ENCODE data around the gene TNFRSF12A. TPM values are rescaled to one million over a fixed set of nuclear protein-coding genes. Genes with fewer than 3 reads are reported as not detected.

Gene TNFRSF12A
- total and polyA plus RNA-seq, 2 of the 4 experiments (the other 2 are of a cell fraction): 103 to 304 TPM

DNA sequence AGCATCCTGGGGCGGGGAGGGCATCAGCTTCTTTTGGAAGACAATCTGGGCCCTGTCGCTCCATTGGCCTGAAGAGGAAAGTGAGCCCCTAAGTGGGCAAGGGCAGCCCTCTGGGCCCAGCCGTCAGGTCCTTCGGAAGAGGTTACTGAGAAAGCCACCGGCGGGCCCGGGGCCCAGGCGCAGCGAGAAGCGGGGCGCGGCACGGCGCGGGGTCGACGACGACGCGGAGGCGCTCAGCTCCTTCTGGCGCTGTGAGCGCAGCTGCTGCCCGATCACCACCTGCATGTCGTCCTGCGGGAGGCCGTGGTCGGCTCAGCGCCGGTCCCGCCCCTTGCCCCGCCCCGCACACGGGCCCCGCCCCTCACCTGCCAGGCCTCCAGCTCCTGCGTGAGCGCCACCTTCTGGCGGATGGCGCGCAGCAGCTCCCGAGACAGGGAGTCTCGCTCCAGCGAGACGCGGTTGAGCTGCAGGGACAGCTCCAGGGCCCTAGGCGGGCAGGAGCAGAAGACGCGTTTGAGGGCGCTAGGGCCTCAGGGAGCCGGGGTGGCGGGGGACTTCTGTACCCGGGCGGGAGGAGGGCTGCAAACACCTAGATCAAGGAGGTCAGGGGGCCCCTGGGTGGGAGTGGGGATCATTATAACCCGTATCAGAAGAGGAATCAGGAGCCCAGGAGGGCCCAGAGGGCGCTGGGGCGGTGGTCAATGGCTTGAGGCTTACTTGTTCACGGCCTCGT is 8.0 kb downstream of the TNFRSF12A start:
- H4K20me1 ChIP-seq (ENCODE audit: insufficient read depth, low read length): peaks cover 12% of the 10 kb centered on the region
- no peak overlapping the region for H3K27ac ChIP-seq (ENCODE audit: insufficient read depth, low read length)
- H3K56ac ChIP-seq (ENCODE audit: extremely low read depth, insufficient read depth, low read length): no peak overlapping the region
- no peak overlapping the region for H2BK20ac ChIP-seq (ENCODE audit: low read depth, low read length)
- no peak overlapping the region for H3K18ac ChIP-seq (ENCODE audit: low read depth, low read length)
- H3K4ac ChIP-seq (ENCODE audit: low read depth, low read length): no peak overlapping the region
- no peak overlapping the region for H3K9ac ChIP-seq (ENCODE audit: low read depth, low read length)
- in situ Hi-C loops (cut with MboI; ENCODE audit: low sequenced_read_pairs): no loop called here
- POLR2A ChIA-PET (ENCODE audit: unreplicated experiment): no interaction called here
- peaks cover 1% of the 10 kb centered on the region for H3K4me1 ChIP-seq (ENCODE audit: control insufficient read depth, insufficient read depth, low read length)
- intact Hi-C loops (cut with micrococcal nuclease): no loop called here
- no peak overlapping the region for H4K8ac ChIP-seq (ENCODE audit: low read depth in 2 of 2, low read length in 2 of 2)
- peaks cover 11% of the 10 kb centered on the region; the same call in 1 of the 2 replicates for H3K36me3 ChIP-seq (ENCODE audit: control insufficient read depth, insufficient read depth, low read length)
- DNase-seq (peak; percentile 57), ATAC-seq (ENCODE audit: low read depth) (peak; percentile 3; the same call in 1 of the 2 replicates)
- no peak overlapping the region for H3K4me2 ChIP-seq (ENCODE audit: low read depth, low read length)
- H2BK15ac ChIP-seq (ENCODE audit: low read depth, low read length): no peak overlapping the region
- peak overlapping the region; percentile 15 for H2AK9ac ChIP-seq (replicated peaks; ENCODE audit: low read depth, low read length, poor library complexity)
- H3K79me1 ChIP-seq (ENCODE audit: low read depth in 1 of 2, low read length in 2 of 2): peaks cover 0 to 8% of the 10 kb centered on the region in 2 experiments; a peak in 2 of 4 replicates
- H3K27me3 ChIP-seq (ENCODE audit: control insufficient read depth, insufficient read depth, low read length): peaks cover 22% of the 10 kb centered on the region
- CTCF ChIA-PET: interaction anchor here (0.6 to 1.8 kb wide), 5 partner anchors 11 to 120 kb away, joined by 3 to 7 read pairs (median 3); partner anchors contain the start of gene MMP25
- no peak overlapping the region for H4K91ac ChIP-seq (ENCODE audit: insufficient read depth, low read depth, low read length)
- no peak overlapping the region for H2BK120ac ChIP-seq (ENCODE audit: low read depth, low read length)
- no peaks in the 10 kb centered on the region for H3K9me1 ChIP-seq (ENCODE audit: insufficient read depth, low read length)
- H3K14ac ChIP-seq (replicated peaks; ENCODE audit: low read depth, low read length): no peak overlapping the region
- no peak overlapping the region for H3K4me3 ChIP-seq (ENCODE audit: insufficient read depth, low read depth, low read length)
- WGBS, 2 experiments (ENCODE audit: extremely low coverage in 2 of 2, insufficient read length in 1 of 2): 30% methylated on average over 14 of the region's 58 CpGs; no CpG with 5 or more reads in 1 of the 2 experiments
- H3K23ac ChIP-seq (ENCODE audit: low read depth, low read length): no peak overlapping the region
- H3K9me3 ChIP-seq (ENCODE audit: control insufficient read depth, insufficient read depth, low read length): no peaks in the 10 kb centered on the region
- no peak overlapping the region for H4K5ac ChIP-seq (ENCODE audit: low read depth, low read length)
- no peak overlapping the region for H2AK5ac ChIP-seq (ENCODE audit: low read depth, low read length)
- BruUV-seq (replicated peaks): no TSS peak
- dilution Hi-C loops (cut with HindIII; ENCODE audit: low sequenced_read_pairs, unreplicated experiment): no loop called here
- peak overlapping the region; percentile 34 for H2AFZ ChIP-seq (replicated peaks; ENCODE audit: low read length, poor library complexity)
- no peak overlapping the region for H2BK5ac ChIP-seq (ENCODE audit: low read depth, low read length, poor library complexity, severe bottlenecking)
- TF ChIP-seq MAZ (IDR thresholded peaks at IDR 0.05; ENCODE audit: borderline replicate concordance, low read depth, low read length) (no peak), RCOR1 (IDR thresholded peaks at IDR 0.05; ENCODE audit: insufficient replicate concordance, low read length) (no peak), RAD21 (IDR thresholded peaks at IDR 0.05; ENCODE audit: low read length) (peak; percentile 26; the same call in 1 of the 2 replicates), RFX5 (IDR thresholded peaks at IDR 0.05; ENCODE audit: low read depth, low read length) (no peak), FOS (IDR thresholded peaks at IDR 0.05; ENCODE audit: low read depth, low read length) (no peak), POLR2A (IDR thresholded peaks at IDR 0.05; ENCODE audit: low read depth, low read length) (peak; percentile 19; the same call in 1 of the 2 replicates), MAFK (IDR thresholded peaks at IDR 0.05; ENCODE audit: low read depth, low read length) (no peak), MXI1 (IDR thresholded peaks at IDR 0.05; ENCODE audit: borderline replicate concordance, low read depth, low read length) (no peak), SMC3 (IDR thresholded peaks at IDR 0.05; ENCODE audit: low read depth, low read length) (0 out of 2 replicates have a peak, but pooled peaks have one; percentile 22), NFE2L2 (IDR thresholded peaks at IDR 0.05; ENCODE audit: low read depth, low read length) (no peak), BHLHE40 (IDR thresholded peaks at IDR 0.05; ENCODE audit: low read depth, low read length) (no peak), CHD1 (IDR thresholded peaks at IDR 0.05; ENCODE audit: low read depth, low read length) (no peak)
- TF ChIP-seq, protein P1, sequence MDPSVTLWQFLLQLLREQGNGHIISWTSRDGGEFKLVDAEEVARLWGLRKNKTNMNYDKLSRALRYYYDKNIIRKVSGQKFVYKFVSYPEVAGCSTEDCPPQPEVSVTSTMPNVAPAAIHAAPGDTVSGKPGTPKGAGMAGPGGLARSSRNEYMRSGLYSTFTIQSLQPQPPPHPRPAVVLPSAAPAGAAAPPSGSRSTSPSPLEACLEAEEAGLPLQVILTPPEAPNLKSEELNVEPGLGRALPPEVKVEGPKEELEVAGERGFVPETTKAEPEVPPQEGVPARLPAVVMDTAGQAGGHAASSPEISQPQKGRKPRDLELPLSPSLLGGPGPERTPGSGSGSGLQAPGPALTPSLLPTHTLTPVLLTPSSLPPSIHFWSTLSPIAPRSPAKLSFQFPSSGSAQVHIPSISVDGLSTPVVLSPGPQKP (IDR thresholded peaks at IDR 0.05; ENCODE audit: borderline replicate concordance, low read depth, low read length): no peak
- TF ChIP-seq, protein P2, sequence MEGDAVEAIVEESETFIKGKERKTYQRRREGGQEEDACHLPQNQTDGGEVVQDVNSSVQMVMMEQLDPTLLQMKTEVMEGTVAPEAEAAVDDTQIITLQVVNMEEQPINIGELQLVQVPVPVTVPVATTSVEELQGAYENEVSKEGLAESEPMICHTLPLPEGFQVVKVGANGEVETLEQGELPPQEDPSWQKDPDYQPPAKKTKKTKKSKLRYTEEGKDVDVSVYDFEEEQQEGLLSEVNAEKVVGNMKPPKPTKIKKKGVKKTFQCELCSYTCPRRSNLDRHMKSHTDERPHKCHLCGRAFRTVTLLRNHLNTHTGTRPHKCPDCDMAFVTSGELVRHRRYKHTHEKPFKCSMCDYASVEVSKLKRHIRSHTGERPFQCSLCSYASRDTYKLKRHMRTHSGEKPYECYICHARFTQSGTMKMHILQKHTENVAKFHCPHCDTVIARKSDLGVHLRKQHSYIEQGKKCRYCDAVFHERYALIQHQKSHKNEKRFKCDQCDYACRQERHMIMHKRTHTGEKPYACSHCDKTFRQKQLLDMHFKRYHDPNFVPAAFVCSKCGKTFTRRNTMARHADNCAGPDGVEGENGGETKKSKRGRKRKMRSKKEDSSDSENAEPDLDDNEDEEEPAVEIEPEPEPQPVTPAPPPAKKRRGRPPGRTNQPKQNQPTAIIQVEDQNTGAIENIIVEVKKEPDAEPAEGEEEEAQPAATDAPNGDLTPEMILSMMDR (conservative IDR thresholded peaks at IDR 0.05; ENCODE audit: low read depth, low read length): peak; percentile 61
- TF ChIP-seq, protein P3, sequence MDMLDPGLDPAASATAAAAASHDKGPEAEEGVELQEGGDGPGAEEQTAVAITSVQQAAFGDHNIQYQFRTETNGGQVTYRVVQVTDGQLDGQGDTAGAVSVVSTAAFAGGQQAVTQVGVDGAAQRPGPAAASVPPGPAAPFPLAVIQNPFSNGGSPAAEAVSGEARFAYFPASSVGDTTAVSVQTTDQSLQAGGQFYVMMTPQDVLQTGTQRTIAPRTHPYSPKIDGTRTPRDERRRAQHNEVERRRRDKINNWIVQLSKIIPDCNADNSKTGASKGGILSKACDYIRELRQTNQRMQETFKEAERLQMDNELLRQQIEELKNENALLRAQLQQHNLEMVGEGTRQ (IDR thresholded peaks at IDR 0.05; ENCODE audit: low read depth, low read length): no peak

All from IMR-90 (cell line).